Nephron (organoid): ENCODE measurements around the gene NSUN3.

ENCODE experiments used
- H3K27ac Mint-ChIP-seq, 3 experiments: 2 replicates each; pipeline ENCODE4 v1.8.0; 2020; ENCODE audit warnings: mixed read lengths in 3 of 3, mild to moderate bottlenecking in 2 of 3, moderate library complexity in 1 of 3
- H3K27me3 Mint-ChIP-seq: 2 replicates; pipeline ENCODE4 v1.8.0; 2021; ENCODE audit warnings: low read depth, mild to moderate bottlenecking, moderate library complexity, mixed read lengths
- H3K36me3 Mint-ChIP-seq: 2 replicates; pipeline ENCODE4 v1.8.0; 2020; ENCODE audit warnings: low read depth, mixed read lengths
- H3K4me1 Mint-ChIP-seq: 2 replicates; pipeline ENCODE4 v1.8.0; 2020; ENCODE audit warnings: mixed read lengths
- H3K4me3 Mint-ChIP-seq, 3 experiments: 2 replicates each; pipeline ENCODE4 v1.8.0; 2020; ENCODE audit warnings: mild to moderate bottlenecking in 3 of 3, mixed read lengths in 3 of 3, moderate library complexity in 2 of 3
- H3K9me3 Mint-ChIP-seq: 2 replicates; pipeline ENCODE4 v1.8.0; 2020; ENCODE audit warnings: mixed read lengths
- CTCF ChIP-seq, 3 experiments: fragments of 200-600 bp; sonication (generic); IDR thresholded peaks; one replicate each; pipeline ENCODE4 v1.5.0; 2021; ENCODE audit warnings: antibody characterized with exemption in 3 of 3; ENCODE audit not compliant: unreplicated experiment in 3 of 3

Gene NSUN3

DNA sequence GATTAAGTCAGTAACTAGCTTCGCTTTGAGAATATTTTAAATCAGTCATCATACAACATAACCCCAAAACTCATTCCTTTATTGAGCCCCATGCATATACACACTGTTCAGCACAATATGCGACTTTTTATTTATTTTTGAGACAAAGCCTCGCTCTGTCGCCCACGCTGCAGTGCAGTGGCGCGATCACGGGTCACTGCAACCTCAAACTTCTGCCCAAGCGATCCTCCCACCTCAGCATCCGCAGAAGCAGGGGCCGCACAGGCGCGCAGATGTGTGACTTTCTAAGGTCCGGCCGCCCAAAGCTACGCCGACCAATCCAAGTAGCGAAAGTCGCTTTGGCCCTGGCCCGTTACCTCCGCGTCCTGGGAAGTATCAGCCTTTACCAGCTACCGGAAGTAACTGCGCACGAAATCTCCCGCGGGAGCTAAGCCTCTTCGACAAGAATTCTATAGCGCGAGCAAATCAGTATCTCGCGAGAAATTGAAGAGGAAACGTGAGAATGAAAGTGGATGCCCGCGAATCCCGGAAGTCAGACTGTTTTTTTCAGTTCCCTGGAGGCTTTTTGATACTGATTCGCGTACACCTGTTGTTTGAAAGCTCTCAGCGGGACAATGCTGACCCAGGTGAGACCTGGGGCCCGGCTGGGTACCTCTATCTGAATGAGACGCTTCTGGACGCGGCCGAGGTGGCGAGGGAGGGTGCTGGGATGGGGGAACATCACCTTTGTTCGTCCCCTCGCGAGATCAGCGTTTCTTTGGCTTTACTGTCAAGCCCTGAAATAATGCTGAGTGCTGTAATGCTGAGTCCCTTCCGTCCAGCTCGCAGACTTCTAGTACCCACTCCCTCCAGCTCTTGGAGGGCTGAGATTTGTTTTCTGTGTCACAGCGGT, at the start of gene NSUN3, which contains the start of gene DHFR2:
Gene NSUN3 (plus strand): TSS at position 549 of the 892 bp plus-strand sequence. CDS start 66 bp downstream, at position 615.
Gene DHFR2 (minus strand): TSS at position 404 of the 892 bp plus-strand sequence. CDS start 1,405 bp downstream, outside the sequence.
- peak within 1 kb of the TSS; percentile 100 for H3K27ac Mint-ChIP-seq
- H3K4me1 Mint-ChIP-seq = peaks cover 37% of the 10 kb centered on the region
- no peaks in the 10 kb centered on the region for H3K9me3 Mint-ChIP-seq
- peaks cover 32% of the 10 kb centered on the region for H3K36me3 Mint-ChIP-seq
- H3K4me3 Mint-ChIP-seq = peak within 1 kb of the TSS; percentile 98 to 99 (median 99)
- no peak for TF ChIP-seq CTCF (IDR thresholded peaks at IDR 0.05; ENCODE audit: unreplicated experiment in 3 of 3)
- H3K27me3 Mint-ChIP-seq = no peaks in the 10 kb centered on the region

DNA sequence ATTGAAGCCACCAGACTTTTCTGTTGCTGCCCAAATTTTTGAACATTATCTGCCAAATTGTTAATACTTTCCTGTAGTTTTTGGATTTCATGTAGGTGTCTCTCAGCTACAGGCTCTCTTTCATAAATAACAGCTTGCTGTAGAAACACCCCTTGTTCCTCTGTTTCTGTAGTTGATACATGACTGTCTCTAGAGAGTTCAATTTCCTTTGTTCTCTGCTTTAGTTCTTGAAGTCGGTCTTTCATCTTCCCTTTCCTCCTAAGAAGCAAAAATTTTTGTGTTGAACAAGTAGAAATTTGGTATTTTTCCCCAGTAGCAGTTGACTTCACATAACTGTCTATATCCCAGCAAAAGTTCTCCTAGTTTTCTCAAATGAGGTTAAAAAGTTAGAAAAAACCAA, 47.8 kb upstream of the NSUN3 start:
- H3K9me3 Mint-ChIP-seq = no peaks in the 10 kb centered on the region
- H3K27ac Mint-ChIP-seq = no peak overlapping the region
- no peaks in the 10 kb centered on the region for H3K4me1 Mint-ChIP-seq
- H3K36me3 Mint-ChIP-seq = peaks cover 12% of the 10 kb centered on the region
- no peak for TF ChIP-seq CTCF (IDR thresholded peaks at IDR 0.05; ENCODE audit: unreplicated experiment in 3 of 3)
- no peaks in the 10 kb centered on the region for H3K27me3 Mint-ChIP-seq
- H3K4me3 Mint-ChIP-seq = no peak overlapping the region

- Mint-ChIP-seq H3K9me3 (no peaks in the 10 kb centered on the region), H3K4me3 (no peak overlapping the region), H3K27ac (no peak overlapping the region), H3K4me1 (no peaks in the 10 kb centered on the region), H3K27me3 (no peaks in the 10 kb centered on the region), H3K36me3 (peaks cover 9% of the 10 kb centered on the region)
- TF ChIP-seq CTCF (IDR thresholded peaks at IDR 0.05; ENCODE audit: unreplicated experiment in 3 of 3) = no peak
Measured at GRCh38 chr3:94019659-94020058, 43.2 kb upstream of the NSUN3 start.

- no peaks in the 10 kb centered on the region for H3K9me3 Mint-ChIP-seq
- H3K36me3 Mint-ChIP-seq = peaks cover 4% of the 10 kb centered on the region
- no peak overlapping the region for H3K27ac Mint-ChIP-seq
- H3K4me1 Mint-ChIP-seq = no peaks in the 10 kb centered on the region
- no peaks in the 10 kb centered on the region for H3K27me3 Mint-ChIP-seq
- TF ChIP-seq CTCF (IDR thresholded peaks at IDR 0.05; ENCODE audit: unreplicated experiment in 3 of 3) = no peak
- no peak overlapping the region for H3K4me3 Mint-ChIP-seq
Measured at GRCh38 chr3:94020293-94020692, 42.6 kb upstream of the NSUN3 start.

DNA sequence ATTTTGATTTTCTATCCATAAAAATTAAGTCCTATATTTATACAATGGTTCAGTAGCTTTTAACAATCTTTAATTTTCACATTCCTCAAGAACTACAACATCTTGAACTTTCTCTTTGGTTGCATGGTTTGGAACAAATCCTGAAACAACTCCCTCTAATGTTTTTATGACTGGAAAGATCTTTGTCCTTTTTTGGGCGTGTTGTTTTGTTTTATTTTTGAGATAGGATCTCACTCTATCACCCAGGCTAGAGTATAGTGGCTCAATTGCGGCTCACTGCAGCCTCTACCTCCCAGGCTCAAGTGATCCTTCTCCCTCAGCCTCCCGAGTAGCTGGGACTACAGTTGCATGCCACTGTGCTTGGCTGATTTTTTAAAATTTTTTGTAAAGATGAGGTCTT, 38.5 kb upstream of the NSUN3 start:
- H3K9me3 Mint-ChIP-seq = no peaks in the 10 kb centered on the region
- no peaks in the 10 kb centered on the region for H3K4me1 Mint-ChIP-seq
- peaks cover 4% of the 10 kb centered on the region for H3K36me3 Mint-ChIP-seq
- no peak for TF ChIP-seq CTCF (IDR thresholded peaks at IDR 0.05; ENCODE audit: unreplicated experiment in 3 of 3)
- no peak overlapping the region for H3K4me3 Mint-ChIP-seq
- H3K27ac Mint-ChIP-seq = peak overlapping the region in 1 of 3 experiments; percentile 9
- H3K27me3 Mint-ChIP-seq = no peaks in the 10 kb centered on the region
